GM12892 (cell line): ENCODE data around the gene RNF183.

Source experiments
- POLR2A ChIP-seq: IDR thresholded peaks from 2 replicates; pipeline ENCODE4 v1.6.1; 2011; ENCODE audit warnings: low read depth, low read length, control low read depth
- POLR2AphosphoS5 ChIP-seq: IDR thresholded peaks from 2 replicates; pipeline ENCODE4 v1.6.1; 2011; ENCODE audit warnings: low read depth, low read length, control low read depth
- TAF1 ChIP-seq: IDR thresholded peaks from 2 replicates; pipeline ENCODE4 v1.6.1; 2011; ENCODE audit warnings: low read depth, mild to moderate bottlenecking, control low read depth, low read length, borderline replicate concordance

DNA sequence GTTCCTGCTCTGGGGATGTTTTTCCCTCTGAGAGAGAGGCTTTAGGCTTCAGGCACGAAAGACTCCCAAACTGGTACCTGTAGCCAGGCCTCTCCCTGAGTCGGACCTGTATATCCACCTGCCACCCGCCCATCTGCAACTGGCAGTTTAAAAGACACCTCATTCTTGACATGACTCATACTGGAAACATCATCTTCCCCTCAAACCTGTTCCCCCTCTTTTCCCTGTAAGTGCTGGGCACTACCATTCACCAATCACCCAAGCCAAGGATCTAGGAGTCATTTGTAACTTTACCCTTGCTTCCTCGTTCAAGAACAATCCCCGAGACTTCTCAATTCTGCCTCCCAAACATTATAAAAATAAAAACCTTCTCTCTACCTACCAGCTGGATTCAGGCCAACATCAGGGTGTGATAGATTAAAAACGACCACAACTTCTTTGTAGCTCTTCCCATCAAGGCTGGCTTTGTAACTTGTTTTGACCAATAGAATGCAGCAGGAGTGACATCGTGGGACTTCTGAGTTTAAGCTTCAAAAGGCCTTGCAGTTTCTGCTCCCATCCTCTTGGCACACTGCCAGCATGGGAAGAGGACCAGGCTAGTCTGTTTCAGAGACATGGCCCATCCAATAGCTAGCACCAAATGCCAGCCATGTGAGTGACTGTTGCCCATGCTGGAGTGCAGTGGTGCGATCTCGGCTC lies 38.7 kb upstream of the RNF183 start:
- TF ChIP-seq POLR2A (no peak), POLR2AphosphoS5 (no peak), TAF1 (no peak)
